ENCODE measurements around the gene ELOVL6. TPM values are rescaled to one million over a fixed set of nuclear protein-coding genes. Genes with fewer than 3 reads are reported as not detected.
"Not testable (repeated sequence)": the region's sequence is repeated elsewhere in the genome, so short reads cannot be mapped to it uniquely, and the experiment has no call there.

The ELOVL6 gene
- total RNA-seq, 1 donor from 2014 or later, result 8.9 TPM

GRCh38 chr4:110196871-110197528 lies 1.4 kb downstream of the ELOVL6 start:
- DNase-seq, result peak; percentile 79

- DNase-seq, result peak; percentile 83
These were observed 2.1 kb downstream of the ELOVL6 start for GRCh38 chr4:110196206-110196870.

- no peak for DNase-seq
These were observed 2.7 kb downstream of the ELOVL6 start for GRCh38 chr4:110195561-110196205.

GRCh38 chr4:110193822-110194761 lies 4.3 kb downstream of the ELOVL6 start:
- peak; percentile 97 for DNase-seq

- DNase-seq, result not testable (repeated sequence)
These were observed 5.1 kb downstream of the ELOVL6 start for GRCh38 chr4:110193287-110193686.

DNA sequence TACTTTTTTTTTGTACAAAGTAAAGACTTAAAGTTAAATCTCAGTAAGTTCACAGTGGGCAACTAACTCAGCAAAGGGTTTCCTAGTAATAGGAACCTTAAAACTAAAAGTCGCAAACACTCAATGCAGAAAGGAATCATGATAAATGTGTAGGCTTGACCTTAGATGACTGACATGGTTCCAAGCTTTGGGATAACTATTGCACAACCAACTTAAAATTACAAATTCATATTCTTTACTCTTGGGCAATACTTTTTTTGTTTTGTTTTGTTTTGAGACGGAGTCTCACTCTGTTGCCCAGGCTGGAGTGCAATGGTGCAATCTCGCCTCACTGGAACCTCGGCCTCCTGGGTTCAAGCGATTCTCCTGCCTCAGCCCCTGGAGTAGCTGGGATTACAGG lies 8.2 kb downstream of the ELOVL6 start:
- DNase-seq, result no peak

DNA sequence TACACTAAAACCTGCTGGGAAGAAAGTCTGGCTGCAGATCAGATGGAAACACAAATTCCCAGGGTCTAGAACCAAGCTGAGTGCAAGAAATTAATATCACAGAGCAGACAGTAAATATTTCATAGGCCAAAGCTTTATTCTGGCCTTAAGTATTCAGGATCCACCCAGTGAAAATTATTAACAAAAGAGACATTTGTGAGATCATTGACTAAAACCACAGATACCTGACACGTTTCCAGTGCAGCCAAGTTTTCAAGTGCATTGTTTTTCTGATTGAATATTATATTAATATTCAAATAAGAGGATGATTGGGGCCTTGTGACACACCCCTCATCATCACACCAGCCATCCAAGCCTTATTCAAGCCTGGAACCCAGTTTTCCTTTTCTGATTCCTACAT lies 10.3 kb downstream of the ELOVL6 start:
- DNase-seq, result no peak

DNA sequence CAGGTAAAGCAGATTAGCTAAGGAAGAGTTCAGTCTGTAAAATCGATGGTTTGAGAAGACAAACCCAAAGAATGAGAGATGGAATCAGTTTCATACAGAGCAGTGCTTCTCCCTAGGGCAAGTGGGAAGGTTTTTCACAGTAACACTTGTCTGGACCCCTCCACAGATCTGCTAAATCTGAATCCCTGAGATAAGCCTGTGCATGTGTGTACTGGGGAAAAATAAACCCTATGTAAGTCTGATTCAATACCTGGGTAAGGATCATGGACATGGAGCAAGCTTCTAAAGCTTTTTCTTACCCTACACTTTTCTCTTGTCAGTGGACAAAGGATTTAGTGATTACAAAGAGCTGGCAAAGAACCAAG lies 13.6 kb downstream of the ELOVL6 start:
- no peak for DNase-seq

DNA sequence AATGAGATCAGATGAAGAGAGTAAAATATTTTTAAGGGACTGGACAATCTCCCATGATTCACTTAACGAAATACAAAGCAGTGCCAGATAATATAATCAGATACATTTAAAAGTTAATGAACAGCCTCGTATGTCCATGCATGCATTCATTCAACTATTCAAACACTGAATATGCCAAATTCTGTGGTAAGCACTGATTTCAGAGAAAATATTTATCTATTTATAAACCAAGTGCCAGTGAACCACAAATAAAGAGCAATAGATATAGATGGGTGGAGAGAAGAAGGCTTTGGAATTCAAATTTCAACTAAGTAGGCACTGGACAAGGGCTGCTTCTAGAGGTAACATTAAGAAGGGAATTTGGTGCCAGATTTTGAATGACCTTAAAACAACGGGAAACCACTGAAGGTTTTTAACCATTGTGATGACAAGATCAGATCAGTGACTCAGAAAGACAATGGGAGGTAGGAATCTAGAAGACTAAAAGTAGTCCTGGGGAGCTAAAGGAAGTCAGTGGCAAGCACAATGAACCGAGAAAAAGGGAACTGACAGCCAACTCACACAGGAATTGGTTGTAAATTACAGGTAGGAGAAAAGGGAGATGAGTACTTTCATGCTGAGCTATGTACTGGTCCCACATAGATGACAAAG lies 14.2 kb downstream of the ELOVL6 start:
- DNase-seq, result no peak

GRCh38 chr4:110183643-110184042 lies 14.8 kb downstream of the ELOVL6 start:
- DNase-seq, result no peak

DNA sequence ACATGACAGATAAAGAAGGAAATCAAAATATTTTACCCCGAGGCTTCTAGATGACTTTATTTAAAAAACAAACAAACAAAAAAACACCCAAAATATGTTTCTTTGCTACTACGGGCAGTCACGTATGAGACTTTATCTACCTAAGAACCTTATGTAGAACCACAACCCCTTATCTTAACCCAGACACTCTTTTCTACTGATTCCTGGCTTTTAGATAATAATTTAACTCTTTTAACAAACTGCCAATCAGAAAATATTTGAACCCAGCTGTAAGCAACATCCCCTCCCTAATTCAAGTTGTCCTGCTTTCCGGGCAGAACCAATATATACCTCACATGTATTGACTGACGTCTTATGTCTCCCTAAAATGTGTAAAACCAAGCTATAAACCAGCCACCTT lies 15.4 kb downstream of the ELOVL6 start:
- DNase-seq, result no peak

GRCh38 chr4:110181890-110182289 lies 16.5 kb downstream of the ELOVL6 start:
- no peak for DNase-seq

DNA sequence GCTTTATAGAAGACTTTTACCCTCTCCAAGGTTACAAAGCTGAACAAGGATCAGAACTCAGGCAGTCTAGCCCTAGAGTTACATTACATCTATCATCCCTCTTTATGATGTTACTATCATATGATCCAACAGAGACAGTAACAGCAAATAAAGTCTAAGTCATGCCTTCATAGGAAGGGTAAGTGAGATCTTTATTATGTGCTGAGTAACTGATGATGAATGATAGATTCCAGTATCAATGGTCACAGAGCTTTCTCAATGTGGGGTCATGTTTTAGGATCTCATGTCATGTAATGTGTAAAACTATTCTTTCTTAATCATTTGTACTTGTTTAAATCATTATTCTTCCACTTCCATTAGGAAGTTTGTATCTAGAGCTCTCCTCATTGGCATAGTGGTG lies 22.8 kb downstream of the ELOVL6 start:
- DNase-seq, result no peak

- no peak for DNase-seq
These were observed 25.4 kb downstream of the ELOVL6 start for GRCh38 chr4:110172972-110173371.

- no peak for DNase-seq
These were observed 26.4 kb downstream of the ELOVL6 start for GRCh38 chr4:110171971-110172370.

GRCh38 chr4:110170861-110171260 lies 27.6 kb downstream of the ELOVL6 start:
- no peak for DNase-seq

DNA sequence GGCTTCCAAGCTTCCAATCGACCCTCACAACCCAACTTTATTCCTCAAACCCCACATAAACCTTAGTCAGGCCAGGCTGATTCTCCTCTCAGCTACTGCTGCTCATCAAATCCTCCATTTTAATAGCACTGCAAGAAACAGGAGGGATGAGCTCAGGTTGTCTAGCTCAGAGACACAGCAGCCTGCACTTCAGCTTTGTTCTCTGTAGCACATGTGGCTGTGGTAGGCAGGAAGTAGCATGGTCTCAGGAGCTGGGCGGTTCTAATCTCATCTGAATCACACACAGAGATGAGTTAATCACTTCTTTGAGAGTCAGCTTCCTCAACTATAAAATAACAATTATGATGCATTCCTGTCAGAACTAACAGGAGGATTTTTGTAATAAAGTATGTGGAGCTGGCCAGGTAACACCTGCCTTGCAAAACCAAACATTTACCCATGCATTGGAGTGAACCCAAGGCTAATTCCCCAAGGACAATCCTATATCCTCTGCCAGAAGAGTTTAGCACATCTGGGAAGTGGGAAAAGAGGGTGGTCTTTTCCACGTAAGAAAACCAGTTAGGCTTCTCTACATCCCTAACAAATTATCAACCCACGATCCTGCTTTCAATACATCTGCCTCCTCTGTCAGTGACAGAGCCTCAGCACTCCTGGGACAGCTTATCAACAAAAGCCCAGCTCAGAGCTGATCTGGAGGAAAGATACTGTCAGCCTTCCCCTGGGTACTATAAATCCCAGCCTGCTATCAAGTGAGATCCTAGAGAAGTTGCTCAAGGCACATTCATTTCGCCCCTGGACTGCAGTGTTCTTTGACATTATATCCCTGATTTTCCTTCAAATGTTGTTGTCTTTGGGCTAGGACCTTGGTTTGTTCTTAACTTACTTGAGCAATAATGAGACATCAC lies 32.8 kb downstream of the ELOVL6 start:
- no peak for DNase-seq

DNA sequence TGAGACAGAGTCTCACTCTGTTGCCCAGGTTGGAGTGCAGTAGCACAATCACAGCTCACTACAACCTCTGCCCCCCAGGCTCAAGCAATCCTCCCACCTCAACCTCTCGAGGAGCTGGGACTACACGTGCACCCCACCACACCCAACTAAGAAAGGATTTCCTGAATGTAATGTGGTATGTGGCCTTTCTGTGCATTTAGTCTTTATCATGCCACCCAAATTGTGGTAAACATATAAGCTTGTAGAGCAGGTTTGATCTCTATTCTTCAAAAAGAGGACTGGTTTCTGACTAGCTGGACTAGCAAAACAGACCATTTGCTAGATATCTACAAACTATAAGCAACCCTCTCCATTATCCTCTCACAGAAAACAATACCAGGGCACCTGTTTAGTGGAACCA lies 33.6 kb downstream of the ELOVL6 start:
- no peak for DNase-seq

- DNase-seq, result no peak
These were observed 34.2 kb downstream of the ELOVL6 start for GRCh38 chr4:110164251-110164650.

GRCh38 chr4:110163327-110164069 lies 34.9 kb downstream of the ELOVL6 start:
- no peak for DNase-seq
